Right ventricle myocardium superior (tissue), 1 donor: ENCODE data around the gene NME5. TPM values are rescaled to one million over a fixed set of nuclear protein-coding genes. Genes with fewer than 3 reads are reported as not detected.
"Not testable (repeated sequence)": the region's sequence is repeated elsewhere in the genome, so short reads cannot be mapped to it uniquely, and the experiment has no call there.

Experiments used
- ATAC-seq: fragments of 200-7000 bp; cut with Tn5 transposase; one replicate; pipeline ENCODE4 v1.9.1; 2020; ENCODE audit warnings: mild to moderate bottlenecking; ENCODE audit not compliant: poor library complexity
- DNase-seq: peaks from one replicate; pipeline ENCODE4 v3.0.0-alpha.2; 2020
- intact Hi-C: fragments of 100-400 bp; cut with DNase I; formaldehyde crosslinking; loops from one replicate; pipeline ENCODE4 v1.11.2; 2022
- total RNA-seq: library from RNA; stranded (reverse); fragmentation: NEBNext Ultra II Directional; extraction: Animal tissue kit (Norgen Biotek cat#: 25700); gene quantifications from one replicate; pipeline ENCODE4 v1.2.1, GENCODE V29; 2021
- donor health status: DM: no; HTN: yes; CAD: no; lungs with severe emphysema.

The NME5 gene
- total RNA-seq, 1 donor from 2014 or later, result 4.9 TPM

- ATAC-seq, intact Hi-C loops, DNase-seq: not testable (repeated sequence)
Measured at GRCh38 chr5:138143578-138143977, 4.3 kb upstream of the NME5 start.

GRCh38 chr5:138141734-138142133, 2.5 kb upstream of the NME5 start:
- DNase-seq (no peak), ATAC-seq (no peak)
- intact Hi-C loops, result no loop called here

GRCh38 chr5:138140268-138140667, 1.0 kb upstream of the NME5 start:
- intact Hi-C loops, result no loop called here
- ATAC-seq (no peak), DNase-seq (no peak)

GRCh38 chr5:138139781-138140090, 508 bp upstream of the NME5 start:
- ATAC-seq, result no peak
- DNase-seq, result no peak
- intact Hi-C loops, result loop anchor here (10.0 kb wide), 1 partner anchor 385 kb away; the partner anchor contains the start of gene HNRNPA0

DNA sequence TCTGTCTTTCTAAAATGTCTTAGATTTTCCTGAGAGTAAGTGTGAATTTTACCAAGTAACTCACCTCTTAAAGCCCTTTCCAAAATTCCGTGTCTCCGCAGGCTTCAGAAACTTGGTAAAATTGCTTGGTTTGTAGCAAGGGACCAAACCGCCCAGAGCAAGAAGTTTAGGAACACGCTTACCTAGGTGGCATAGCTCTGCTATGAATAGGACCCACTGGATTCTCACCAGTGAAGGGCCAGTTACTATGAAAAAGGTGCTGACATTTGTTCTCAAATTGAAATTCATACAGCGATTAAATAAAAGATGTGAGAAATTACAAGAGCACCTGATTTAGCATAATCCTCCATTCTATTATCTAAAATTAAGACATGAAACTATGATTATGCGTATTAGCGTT, 6.7 kb downstream of the NME5 start:
- ATAC-seq, result no peak
- intact Hi-C loops, result loop anchor here (5.0 to 10.0 kb wide), 2 partner anchors 55 to 378 kb away; partner anchors contain the start of gene HNRNPA0
- DNase-seq, result no peak

DNA sequence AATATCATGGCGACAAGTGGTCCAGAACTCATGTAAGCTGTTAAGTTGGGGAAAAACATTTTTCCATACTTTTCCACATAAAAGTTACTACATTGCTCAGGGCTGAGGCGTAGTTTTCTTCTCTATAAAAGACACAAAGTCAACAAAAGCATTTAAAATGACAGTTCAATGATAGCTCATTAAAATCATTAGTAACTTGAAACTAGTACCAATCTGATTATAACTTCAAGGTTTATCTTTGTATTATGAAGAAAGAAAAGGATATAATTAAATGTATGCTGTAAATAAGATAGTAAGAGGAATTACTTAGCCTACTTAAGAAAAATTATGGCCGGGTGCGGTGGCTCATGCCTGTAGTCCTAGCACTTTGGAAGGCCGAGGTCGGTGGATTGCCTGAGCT, 9.9 kb downstream of the NME5 start:
- intact Hi-C loops, result no loop called here
- DNase-seq (no peak), ATAC-seq (no peak)

GRCh38 chr5:138128334-138128733, 10.9 kb downstream of the NME5 start:
- no peak for ATAC-seq
- no peak for DNase-seq
- intact Hi-C loops, result no loop called here

DNA sequence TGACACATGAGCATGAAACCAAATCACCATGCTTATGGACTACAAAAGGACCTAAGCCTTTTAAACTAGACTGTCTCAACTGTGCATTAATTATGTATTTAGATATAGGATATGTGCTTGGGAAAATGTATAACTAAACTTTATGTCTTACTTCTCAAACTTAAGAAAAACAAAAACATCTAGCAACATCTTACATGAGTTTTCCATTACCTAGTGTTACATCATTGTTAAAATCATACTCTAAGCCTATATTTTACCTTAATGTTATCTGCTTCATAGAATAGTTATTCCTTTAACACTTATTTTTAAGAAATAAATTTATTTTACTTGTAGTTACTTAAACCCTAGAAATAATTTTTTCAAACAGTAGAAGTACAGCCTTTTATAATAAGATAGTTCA, 24.0 kb downstream of the NME5 start:
- DNase-seq (no peak), ATAC-seq (no peak)
- intact Hi-C loops, result no loop called here

GRCh38 chr5:138111937-138112336, 27.3 kb downstream of the NME5 start:
- intact Hi-C loops, result no loop called here
- ATAC-seq (no peak), DNase-seq (no peak)

DNA sequence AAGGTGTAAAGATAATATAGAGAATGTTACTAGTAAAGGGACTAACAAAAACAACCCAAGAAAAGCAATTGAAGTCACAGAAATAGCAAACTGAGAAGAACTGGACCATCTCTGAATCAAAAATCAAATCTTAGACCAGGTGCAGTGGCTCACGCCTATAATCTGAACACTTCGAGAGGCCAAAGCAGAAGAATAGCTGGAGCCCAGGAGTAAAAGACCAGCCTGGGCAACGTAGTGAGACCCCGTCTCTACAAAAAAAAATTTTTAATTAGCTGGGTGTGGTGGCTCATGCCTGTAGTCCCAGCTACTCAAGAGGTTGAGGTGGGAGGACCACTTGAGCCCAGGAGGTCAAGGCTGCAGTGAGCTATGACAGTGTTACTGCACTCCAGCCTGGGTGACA, 28.0 kb downstream of the NME5 start:
- ATAC-seq (no peak), DNase-seq (no peak)
- intact Hi-C loops, result no loop called here

GRCh38 chr5:138110266-138110963, 28.8 kb downstream of the NME5 start:
- DNase-seq (no peak), ATAC-seq (no peak)
- intact Hi-C loops, result no loop called here

- ATAC-seq, result no peak
Measured at GRCh38 chr5:138109463-138110265, 29.6 kb downstream of the NME5 start.

DNA sequence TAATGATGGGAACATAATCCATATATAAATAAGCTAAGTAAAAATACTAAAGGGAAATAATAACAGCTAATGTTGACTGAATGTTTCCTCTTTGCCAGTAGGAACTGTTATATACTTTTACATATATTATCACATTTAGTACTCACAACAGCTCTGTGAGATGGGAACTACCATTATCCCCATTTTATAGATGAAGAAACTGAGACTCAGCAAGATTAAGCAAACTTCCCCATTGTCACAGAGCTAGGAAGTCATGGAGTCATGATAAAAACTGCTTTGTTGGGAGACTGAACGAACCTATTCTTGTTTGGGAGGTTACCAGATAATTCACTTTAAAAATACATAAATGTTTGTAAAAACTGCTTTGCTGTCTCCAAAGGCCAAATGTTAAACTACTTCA, 32.0 kb downstream of the NME5 start:
- DNase-seq (no peak), ATAC-seq (no peak)
- intact Hi-C loops, result no loop called here

More at GRCh38 chr5:138109463-138110265, 29.6 kb downstream of the NME5 start:
- intact Hi-C loops, result no loop called here
- DNase-seq, result no peak

GRCh38 chr5:138105709-138106108, 33.5 kb downstream of the NME5 start:
- ATAC-seq (no peak), DNase-seq (no peak)
- intact Hi-C loops, result no loop called here

GRCh38 chr5:138103319-138103637, 36.0 kb downstream of the NME5 start:
- DNase-seq (no peak), ATAC-seq (no peak)
- intact Hi-C loops, result no loop called here

- DNase-seq (no peak), ATAC-seq (no peak)
- intact Hi-C loops, result no loop called here
Measured at GRCh38 chr5:138102454-138103318, 36.5 kb downstream of the NME5 start.

DNA sequence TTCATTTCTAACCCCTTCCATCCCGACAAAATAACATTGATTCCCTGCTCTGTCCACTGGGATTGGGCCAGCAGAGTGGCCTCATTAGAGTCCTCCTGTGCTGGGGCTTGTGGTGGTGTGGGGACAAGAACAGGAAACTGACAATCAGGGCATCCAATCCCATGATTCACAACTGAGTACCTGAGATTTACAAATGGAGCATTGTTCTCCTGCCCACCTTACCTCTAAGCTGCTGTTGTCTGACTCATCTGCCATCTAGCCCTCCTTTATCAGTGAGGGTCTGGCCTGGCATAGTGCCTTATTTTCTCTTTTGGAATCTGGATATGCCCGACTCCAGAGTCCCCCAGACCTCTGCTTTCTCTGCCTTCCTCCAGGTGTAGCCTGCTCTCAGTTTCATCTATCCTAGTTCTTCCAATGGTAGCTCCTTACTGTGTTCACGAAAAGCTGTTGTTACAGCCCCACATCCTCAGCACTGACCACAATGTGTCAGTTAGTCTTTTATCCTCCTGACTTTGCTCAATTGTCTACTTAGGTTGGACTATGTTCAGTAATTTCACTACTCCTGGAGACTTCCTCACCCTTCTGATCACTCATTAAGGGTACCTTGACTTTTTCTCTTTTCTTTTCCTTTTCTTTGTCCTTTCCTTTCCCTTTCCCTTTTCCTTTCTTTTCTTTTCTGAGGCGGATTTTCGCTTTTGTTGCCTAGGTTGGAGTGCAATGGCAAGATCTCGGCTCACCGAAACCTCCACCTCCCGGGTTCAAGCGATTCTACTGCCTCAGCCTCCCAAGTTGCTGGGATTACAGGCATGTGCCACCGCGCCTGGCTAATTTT, 42.0 kb downstream of the NME5 start:
- intact Hi-C loops, result no loop called here
- DNase-seq (no peak), ATAC-seq (no peak)

GRCh38 chr5:138096363-138096762, 42.9 kb downstream of the NME5 start:
- ATAC-seq (no peak), DNase-seq (no peak)
- intact Hi-C loops, result no loop called here
